HG02870 (cell line): ENCODE measurements around the gene COL26A1.

ENCODE experiments used
- ATAC-seq: cut with Tn5 transposase; IDR thresholded peaks from one replicate; pipeline ENCODE4 v1.9.1; 2021; ENCODE audit warnings: mild to moderate bottlenecking, moderate library complexity; ENCODE audit not compliant: unreplicated experiment

Gene COL26A1

DNA sequence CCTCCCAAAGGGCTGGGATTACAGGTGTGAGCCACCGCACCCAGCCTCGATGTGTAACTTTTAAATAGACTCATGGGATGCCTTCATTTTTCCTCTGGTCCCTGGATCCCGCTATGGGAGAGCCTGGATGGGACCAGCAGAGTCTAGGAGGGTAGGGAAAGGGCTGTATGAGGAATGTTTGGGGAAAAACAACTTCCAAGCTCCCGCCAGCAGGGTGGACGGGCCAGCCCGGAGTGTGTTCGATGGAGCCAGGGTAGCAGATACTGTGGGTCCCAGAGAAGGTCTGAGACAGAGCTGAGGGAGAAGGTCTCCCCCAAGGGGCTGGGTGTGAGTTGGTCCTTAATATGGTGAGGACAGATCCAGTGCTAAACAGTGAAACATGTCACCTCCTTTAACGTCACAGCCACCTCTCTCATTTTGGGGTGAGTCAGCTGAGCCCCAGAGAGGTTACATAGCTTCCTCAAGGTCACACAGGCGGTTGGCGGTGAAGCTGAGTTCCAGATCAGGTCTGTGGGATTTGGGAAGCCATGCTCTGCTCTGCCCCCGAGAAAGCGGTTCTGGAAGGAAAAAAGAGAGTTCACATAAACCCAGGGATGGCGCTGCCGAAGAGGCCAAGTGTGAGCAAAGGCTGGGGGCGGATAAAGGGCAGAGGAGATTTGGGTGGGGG, 200.0 kb downstream of the COL26A1 start:
- no peak for ATAC-seq

- ATAC-seq, result no peak
Observed at GRCh38 chr7:101563198-101563901, 200.7 kb downstream of the COL26A1 start.

DNA sequence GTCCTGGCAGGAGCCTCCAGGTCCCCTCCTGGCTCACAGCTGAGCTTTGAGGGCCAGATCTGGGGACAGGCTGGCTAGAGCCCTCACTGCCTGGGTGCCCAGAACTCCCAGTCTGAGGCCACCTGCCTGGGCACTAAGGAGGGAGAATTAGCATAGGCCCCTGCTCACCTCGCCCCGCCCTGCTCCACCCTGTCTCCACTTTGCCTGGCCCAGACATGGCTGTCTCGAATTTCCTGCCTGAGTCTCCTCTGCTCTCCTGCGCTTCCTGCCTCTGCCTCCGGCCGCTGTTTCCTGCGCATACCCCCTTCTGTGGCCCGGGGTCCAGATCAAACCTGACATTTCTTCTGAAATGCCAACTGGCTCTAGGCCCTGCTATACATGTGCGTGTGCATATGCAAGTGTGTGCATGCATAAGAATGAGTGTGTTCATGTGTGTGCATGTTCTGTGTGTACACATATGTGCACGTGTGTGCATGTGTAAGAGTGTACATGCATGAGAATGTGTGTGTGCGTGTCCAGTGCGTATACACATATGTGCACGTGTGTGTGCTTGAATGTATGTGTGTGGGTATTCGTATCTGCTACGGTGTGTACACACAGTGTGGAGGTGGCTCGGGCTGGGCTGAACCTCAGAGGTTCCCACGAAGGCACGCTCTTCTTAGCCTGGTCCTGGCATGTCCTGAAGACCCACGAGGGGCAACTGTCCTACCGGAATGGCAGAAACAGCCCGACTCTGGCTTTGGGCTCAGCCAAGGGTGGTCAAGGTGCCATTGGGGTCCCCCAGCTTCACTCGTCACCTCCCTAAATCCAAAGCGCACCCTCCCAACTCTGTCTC, 201.5 kb downstream of the COL26A1 start:
- no peak for ATAC-seq

DNA sequence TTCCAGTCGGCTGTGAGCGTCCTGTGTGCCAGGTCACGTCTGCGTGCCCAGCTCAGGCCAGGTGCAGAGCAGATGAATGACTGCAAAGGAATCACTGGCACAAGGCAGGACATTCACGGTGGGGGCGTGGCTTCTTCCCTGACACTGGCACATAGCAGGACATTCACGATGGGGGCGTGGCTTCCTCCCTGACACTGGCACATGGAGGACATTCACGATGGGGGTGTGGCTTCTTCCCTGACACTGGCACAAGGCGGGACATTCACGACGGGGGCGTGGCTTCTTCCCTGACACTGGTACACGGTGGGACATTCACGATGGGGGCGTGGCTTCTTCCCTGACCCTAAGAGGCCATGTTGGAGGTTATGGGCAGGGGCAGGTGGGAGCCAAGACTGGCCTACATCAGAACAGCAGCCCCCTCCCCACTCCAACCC, 202.1 kb downstream of the COL26A1 start:
- no peak for ATAC-seq

DNA sequence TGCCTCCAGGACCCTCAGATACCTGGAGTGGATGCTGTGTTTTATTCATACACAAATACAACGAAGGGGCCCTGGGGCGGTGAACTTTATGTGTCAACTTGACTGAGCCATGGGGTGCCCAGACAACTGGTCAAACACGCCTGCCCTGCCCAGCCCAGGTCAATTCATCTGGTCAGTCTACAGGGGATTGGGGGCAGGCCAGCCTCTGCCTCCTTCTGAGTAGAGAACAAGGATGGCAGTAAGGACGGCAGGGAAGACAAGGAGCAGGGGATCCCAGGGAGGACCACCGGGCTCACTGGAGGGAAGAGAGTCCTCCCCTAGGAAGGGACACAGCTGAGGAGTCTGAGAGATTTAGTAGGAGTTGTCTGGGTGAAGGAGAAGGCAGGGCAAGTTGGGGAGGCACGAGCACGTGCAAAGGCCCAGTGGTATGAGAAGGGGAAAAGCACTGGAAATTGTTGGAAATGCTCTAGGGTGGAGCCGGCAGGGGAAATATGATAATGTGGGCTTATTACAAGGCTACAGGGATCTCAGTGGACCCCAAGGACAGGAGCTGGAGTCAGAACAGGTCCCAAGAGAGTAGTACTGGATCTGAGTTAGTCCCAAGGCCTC, 203.0 kb downstream of the COL26A1 start:
- no peak for ATAC-seq

GRCh38 chr7:101567230-101567629, 204.6 kb downstream of the COL26A1 start:
- no peak for ATAC-seq

DNA sequence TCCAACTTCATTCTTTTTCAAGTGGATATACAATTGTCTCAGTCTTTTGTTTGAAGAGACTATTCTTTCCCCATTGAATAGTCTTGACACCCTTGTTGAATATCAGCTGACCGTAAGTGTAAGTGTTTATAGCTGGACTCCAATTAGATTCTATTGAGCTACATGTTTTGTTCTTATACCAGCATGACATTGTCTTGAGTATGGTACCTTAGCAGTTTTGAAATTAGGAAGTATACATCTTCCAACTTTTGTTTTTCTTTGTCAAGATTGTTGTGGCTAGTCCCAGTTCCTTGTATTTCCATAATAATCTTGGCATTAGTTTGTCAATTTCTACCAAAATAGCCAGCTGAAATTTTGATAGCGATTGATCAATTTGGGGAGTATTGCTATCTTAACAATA, 209.5 kb downstream of the COL26A1 start:
- ATAC-seq, result no peak

DNA sequence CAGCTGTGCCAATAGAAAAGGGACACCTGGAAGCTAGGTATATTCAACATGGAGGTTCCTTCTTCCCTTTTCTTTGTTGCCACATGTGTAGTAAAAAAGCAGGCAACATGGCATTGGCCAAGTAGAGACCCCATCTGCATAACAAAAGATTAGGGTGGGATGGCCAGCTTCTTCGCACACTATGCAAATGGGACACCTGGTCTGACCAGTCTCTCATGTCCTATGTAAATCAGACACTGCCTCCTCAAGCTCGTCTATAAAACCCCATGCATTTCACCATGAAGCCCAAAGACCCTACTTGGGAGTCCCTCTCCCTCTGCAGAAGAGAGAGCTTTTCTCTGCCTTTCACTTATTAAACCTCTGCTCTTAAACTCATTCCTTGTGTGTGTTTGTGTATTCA, 212.5 kb downstream of the COL26A1 start:
- no peak for ATAC-seq

- ATAC-seq, result no peak
Observed at GRCh38 chr7:101575721-101576120, 213.0 kb downstream of the COL26A1 start.

GRCh38 chr7:101576998-101577397, 214.3 kb downstream of the COL26A1 start:
- no peak for ATAC-seq

- no peak for ATAC-seq
Observed at GRCh38 chr7:101578552-101578951, 215.9 kb downstream of the COL26A1 start.

DNA sequence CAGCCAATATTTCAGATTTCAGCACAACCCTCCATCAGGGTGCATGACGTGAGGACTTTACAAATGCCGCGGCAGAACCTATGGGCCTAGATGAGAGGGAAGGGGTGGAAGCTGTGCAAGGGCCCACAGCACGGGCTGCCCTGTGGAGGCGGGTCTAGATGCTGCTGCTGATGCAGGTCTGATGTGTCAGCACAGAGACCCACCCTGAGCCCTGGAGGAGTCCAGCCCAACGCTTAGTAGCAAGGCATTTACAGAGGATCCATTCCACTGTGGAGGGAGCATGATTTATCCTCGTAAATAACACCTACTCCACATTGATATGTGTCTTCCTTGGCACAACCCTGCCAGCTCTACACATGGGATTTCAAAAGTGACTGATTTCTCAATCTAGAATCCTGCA, 217.9 kb downstream of the COL26A1 start:
- no peak for ATAC-seq

DNA sequence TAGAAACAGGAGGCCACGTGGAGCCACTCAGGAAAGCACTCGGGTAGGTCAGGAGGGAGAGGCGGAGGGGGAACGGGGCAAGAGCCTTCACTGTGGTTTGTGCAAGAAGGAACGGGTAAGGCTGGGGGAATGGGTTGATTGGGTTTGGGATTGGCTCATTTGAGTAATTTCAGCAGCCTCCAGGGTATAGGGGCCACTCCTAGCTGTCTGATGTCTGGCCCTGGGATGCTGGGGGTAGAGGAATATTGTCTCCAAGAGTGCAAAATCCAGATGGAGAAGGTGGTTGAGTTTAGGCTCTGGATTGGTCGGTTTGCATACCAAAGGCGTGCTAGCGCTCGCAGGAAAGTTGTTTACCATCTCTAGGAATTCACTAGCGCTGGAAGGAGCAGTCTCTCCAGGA, 219.2 kb downstream of the COL26A1 start:
- ATAC-seq, result no peak

GRCh38 chr7:101582971-101583370, 220.3 kb downstream of the COL26A1 start:
- ATAC-seq, result no peak

DNA sequence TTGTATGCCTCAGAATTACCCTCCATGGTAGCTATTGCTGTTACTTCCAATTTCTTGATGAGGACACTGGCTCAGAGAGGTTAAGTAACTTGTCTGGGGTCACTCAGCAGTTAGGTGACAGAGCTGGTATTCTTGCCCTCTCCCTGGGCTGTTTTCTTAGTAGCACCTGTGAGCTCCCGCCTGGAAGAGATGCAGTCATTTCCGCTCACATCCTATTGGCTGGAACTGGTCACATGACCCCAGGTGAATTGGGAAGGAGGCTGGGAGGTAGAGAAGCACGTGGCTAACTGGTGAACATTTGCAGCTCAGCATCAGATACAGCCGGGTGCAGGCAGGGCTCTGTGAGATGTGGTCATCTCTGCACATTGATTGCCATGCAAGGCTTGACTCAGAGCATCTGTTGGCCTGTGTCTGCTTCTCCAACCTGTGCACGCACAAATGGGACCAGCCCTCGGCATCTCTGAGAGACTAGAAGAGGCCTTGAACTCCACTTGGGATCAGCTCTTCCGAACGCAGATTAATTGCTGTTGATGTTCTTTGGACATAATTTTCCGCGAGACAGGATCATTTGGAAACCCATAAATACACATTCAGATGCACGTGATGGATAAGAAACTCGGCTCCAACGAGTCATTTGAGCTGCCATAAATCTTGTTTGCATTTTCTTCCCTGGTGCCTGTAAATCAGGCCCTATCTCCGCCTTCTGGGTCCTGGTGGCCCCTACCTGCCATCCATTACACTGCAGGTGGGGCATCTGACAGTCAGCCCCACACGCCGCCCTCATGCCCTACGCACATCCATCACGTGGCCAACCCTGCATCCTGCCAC, 223.6 kb downstream of the COL26A1 start:
- no peak for ATAC-seq

- ATAC-seq, result no peak
Observed at GRCh38 chr7:101586906-101587677, 224.4 kb downstream of the COL26A1 start.

GRCh38 chr7:101588131-101588935, 225.7 kb downstream of the COL26A1 start:
- no peak for ATAC-seq

- no peak for ATAC-seq
Observed at GRCh38 chr7:101589052-101589451, 226.4 kb downstream of the COL26A1 start.
